ENCODE results near the gene TMEM131. TPM values are rescaled to one million over a fixed set of nuclear protein-coding genes. Genes with fewer than 3 reads are reported as not detected.

Gene TMEM131
- total RNA-seq, 1 donor from 2014 or later: 31.7 TPM

- Mint-ChIP-seq H3K4me1 (ENCODE audit: unreplicated experiment) (peaks cover 29% of the 10 kb centered on the region), H3K4me3 (ENCODE audit: unreplicated experiment) (no peak overlapping the region), H3K9me3 (ENCODE audit: unreplicated experiment) (no peaks in the 10 kb centered on the region), H3K36me3 (ENCODE audit: low read depth, unreplicated experiment) (peaks cover 23% of the 10 kb centered on the region), H3K27me3 (ENCODE audit: unreplicated experiment) (peaks cover 2% of the 10 kb centered on the region), H3K27ac (ENCODE audit: unreplicated experiment) (no peak overlapping the region)
- no peak for DNase-seq (ENCODE audit: low spot score)
- TF ChIP-seq CTCF (IDR thresholded peaks at IDR 0.05; ENCODE audit: unreplicated experiment): no peak
Observed at GRCh38 chr2:97723156-97724072, 272.3 kb downstream of the TMEM131 start.

GRCh38 chr2:97722227-97722626 is 273.5 kb downstream of the TMEM131 start:
- H3K4me1 Mint-ChIP-seq (ENCODE audit: unreplicated experiment): peaks cover 30% of the 10 kb centered on the region
- H3K36me3 Mint-ChIP-seq (ENCODE audit: low read depth, unreplicated experiment): peaks cover 12% of the 10 kb centered on the region
- H3K27ac Mint-ChIP-seq (ENCODE audit: unreplicated experiment): no peak overlapping the region
- no peak for TF ChIP-seq CTCF (IDR thresholded peaks at IDR 0.05; ENCODE audit: unreplicated experiment)
- no peak for DNase-seq (ENCODE audit: low spot score)
- H3K27me3 Mint-ChIP-seq (ENCODE audit: unreplicated experiment): peaks cover 2% of the 10 kb centered on the region
- H3K9me3 Mint-ChIP-seq (ENCODE audit: unreplicated experiment): no peaks in the 10 kb centered on the region
- H3K4me3 Mint-ChIP-seq (ENCODE audit: unreplicated experiment): no peak overlapping the region

GRCh38 chr2:97720746-97721145 is 275.0 kb downstream of the TMEM131 start:
- no peak for DNase-seq (ENCODE audit: low spot score)
- no peaks in the 10 kb centered on the region for H3K9me3 Mint-ChIP-seq (ENCODE audit: unreplicated experiment)
- no peak overlapping the region for H3K27ac Mint-ChIP-seq (ENCODE audit: unreplicated experiment)
- H3K27me3 Mint-ChIP-seq (ENCODE audit: unreplicated experiment): peaks cover 6% of the 10 kb centered on the region
- peaks cover 31% of the 10 kb centered on the region for H3K4me1 Mint-ChIP-seq (ENCODE audit: unreplicated experiment)
- TF ChIP-seq CTCF (IDR thresholded peaks at IDR 0.05; ENCODE audit: unreplicated experiment): no peak
- H3K36me3 Mint-ChIP-seq (ENCODE audit: low read depth, unreplicated experiment): peaks cover 11% of the 10 kb centered on the region
- H3K4me3 Mint-ChIP-seq (ENCODE audit: unreplicated experiment): no peak overlapping the region

- Mint-ChIP-seq H3K9me3 (ENCODE audit: unreplicated experiment) (no peaks in the 10 kb centered on the region), H3K4me3 (ENCODE audit: unreplicated experiment) (no peak overlapping the region), H3K27ac (ENCODE audit: unreplicated experiment) (peak overlapping the region; percentile 6), H3K36me3 (ENCODE audit: low read depth, unreplicated experiment) (peaks cover 4% of the 10 kb centered on the region), H3K4me1 (ENCODE audit: unreplicated experiment) (peaks cover 36% of the 10 kb centered on the region), H3K27me3 (ENCODE audit: unreplicated experiment) (peaks cover 5% of the 10 kb centered on the region)
- DNase-seq (ENCODE audit: low spot score): no peak
- no peak for TF ChIP-seq CTCF (IDR thresholded peaks at IDR 0.05; ENCODE audit: unreplicated experiment)
Observed at GRCh38 chr2:97719362-97720155, 276.2 kb downstream of the TMEM131 start.
